Right ventricle myocardium superior (tissue), 1 donor: ENCODE results near the gene STK32B. TPM values are rescaled to one million over a fixed set of nuclear protein-coding genes. Genes with fewer than 3 reads are reported as not detected.

Experiments
- ATAC-seq: fragments of 200-7000 bp; cut with Tn5 transposase; one replicate; pipeline ENCODE4 v1.9.1; 2020; ENCODE audit warnings: mild to moderate bottlenecking; ENCODE audit not compliant: poor library complexity
- DNase-seq: peaks from one replicate; pipeline ENCODE4 v3.0.0-alpha.2; 2020
- intact Hi-C: fragments of 100-400 bp; cut with DNase I; formaldehyde crosslinking; loops from one replicate; pipeline ENCODE4 v1.11.2; 2022
- total RNA-seq: library from RNA; stranded (reverse); fragmentation: NEBNext Ultra II Directional; extraction: Animal tissue kit (Norgen Biotek cat#: 25700); gene quantifications from one replicate; pipeline ENCODE4 v1.2.1, GENCODE V29; 2021
- donor health status: DM: no; HTN: yes; CAD: no; lungs with severe emphysema.

The STK32B gene
- total RNA-seq, 1 donor from 2014 or later: 1.0 TPM

DNA sequence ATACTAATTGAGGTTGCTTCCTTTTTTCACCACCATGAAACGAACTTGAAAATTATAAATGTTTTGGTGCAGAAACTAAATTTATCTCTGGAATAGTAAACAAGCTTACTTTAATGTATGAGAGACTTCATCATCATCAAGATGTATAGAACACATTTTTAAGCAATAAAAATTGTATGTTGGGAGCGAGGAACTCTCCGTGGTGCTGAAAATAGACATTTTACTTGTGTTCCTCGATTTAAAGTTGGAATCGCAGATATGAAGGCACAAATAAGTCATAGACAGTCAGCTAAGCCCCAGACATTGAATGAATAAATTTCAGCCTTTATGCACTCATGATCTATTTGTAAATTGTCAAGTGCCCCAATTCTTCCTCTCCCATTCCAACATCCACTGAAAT lies 310.7 kb downstream of the STK32B start:
- intact Hi-C loops: no loop called here

DNA sequence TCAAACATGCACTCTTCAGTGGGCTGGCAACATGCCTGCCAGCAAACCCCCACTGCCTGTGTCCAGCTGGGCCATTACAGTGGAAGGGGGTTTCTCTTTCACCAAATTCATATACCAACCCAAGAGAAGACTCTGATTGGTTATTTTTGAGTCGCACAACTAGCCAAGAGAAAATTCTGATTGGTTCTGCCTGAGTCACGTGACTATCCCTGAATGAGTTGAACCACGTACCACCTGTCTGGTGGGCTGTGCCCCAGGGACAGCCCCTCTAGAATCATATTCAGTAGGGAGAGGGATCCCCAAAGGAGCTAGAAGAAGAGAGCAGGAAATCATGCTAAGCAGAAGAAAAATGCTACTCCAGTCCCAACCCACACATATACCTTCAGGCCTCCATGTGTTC lies 313.1 kb downstream of the STK32B start:
- DNase-seq: no peak

More for the DNA sequence above, 310.7 kb downstream of the STK32B start:
- DNase-seq (no peak), ATAC-seq (no peak)

DNA sequence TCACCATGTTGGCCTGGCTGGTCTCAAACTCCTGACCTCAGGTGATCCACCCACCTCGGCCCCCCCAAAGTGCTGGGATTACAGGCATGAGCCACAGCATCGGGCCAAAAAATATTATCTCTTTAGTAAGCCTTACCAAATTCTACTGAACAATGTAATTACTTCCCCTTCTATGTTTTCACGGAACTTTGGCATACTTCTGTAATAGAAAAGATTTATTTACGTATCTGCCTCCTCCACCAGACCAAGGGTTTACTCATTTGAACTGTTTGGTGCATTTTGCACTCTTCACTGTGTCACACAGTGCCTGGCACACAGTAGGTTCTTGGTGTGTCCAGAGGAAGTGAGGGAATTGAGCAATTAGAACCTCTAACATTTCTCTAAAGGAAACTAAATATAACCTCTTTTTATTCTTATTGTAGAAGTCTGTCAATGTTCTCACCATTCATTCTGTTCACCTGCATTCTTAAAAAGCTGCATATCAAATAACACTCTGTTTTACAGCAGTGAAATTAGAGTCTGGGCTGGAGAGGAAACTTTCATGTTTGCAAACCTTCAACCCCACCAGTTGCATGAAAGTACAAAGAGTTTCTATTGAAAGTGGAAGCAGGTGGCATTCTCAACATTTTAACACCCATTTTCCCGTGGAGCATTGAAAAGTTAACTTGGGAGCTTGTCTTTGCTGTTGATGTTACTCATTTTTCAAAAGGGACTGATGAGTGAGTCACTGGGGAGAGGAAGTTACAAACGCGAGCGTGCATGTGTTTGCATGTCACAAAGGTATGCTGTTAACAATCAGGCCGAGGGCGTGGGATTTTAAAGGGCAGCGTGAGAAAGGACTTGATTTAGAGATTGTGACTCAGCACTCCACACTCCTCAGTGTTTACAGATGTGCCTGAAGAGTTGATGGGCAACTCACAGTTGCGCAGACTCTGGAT lies 314.1 kb downstream of the STK32B start:
- intact Hi-C loops: no loop called here
- ATAC-seq: no peak

More for the DNA sequence above, 313.1 kb downstream of the STK32B start:
- ATAC-seq: no peak
- intact Hi-C loops: no loop called here

DNA sequence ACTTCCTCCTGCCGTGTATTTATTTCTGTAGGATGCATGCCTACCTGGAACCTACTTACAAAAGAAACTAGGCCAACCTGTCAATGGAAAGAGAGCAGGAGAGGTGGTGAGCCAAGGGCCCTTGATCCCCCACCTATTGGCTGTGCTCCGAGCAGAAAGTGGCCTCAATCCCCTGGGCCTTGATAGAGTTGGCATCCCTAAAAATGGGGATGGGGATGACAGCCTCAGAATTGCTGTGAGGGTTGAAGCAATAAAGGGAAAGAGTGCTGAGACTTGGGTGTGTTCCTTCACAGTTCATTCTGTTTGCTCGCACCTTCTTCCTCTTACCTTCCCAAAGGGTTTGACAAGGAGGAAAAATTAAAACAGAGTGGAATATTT lies 314.7 kb downstream of the STK32B start:
- ATAC-seq (no peak), DNase-seq (no peak)
- intact Hi-C loops: no loop called here

More for the DNA sequence above, 314.1 kb downstream of the STK32B start:
- DNase-seq: no peak

DNA sequence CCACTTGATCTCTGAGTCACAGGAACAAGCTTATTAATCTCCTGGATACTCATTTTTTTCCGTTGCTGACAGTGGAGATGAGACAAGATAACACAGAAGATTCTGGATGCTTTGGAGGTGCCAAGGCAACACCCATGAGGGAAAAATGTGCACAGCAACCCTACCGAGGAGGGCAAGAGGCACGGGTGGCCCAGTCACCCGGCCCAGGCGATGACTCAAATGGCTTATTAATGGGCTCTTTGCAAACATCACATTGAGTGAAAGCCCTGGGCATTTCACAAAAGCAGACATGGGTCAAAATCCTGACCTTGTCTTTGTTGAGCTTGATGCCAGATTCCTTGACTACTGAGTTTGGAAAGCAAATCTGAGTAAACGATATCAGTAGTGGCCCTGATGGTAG lies 315.1 kb downstream of the STK32B start:
- no peak for ATAC-seq
- intact Hi-C loops: no loop called here
- no peak for DNase-seq

DNA sequence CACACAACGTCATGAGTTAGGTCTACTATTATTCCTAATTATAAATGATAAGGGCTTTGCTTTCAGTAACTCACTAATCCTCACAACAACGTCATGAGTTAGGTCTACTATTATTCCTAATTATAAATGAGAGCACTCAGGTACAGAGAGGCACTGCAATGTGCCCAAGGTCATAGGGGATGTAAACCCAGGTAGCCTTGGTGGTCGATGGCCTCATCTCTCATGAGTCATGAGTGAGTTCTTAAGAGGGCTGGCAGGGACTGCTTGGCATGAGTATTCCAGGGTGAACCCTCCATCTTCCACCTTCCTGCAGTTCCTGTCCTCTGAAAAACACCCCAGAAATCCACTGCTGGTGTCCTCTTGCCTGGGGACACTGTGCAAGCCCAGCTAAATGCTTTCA lies 317.1 kb downstream of the STK32B start:
- intact Hi-C loops: no loop called here
- ATAC-seq (no peak), DNase-seq (no peak)

DNA sequence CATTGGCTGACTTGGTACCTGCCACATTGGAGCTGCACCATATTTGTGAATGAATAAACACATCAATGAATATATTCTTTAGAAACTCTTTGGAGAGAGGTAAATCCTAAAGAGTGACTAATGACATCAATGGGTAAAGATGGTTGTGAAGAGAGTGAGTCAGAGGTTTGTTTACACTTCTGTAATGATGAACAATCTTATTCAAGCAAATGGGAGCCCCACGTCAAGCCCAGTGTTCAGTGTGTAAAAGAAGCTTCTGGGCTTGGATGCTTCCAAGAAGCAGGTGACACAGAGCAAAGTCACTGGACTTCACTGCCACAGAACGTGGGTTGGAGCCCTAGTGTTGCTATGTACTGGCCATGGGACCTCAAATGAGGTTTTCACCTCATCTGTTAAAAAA lies 319.0 kb downstream of the STK32B start:
- intact Hi-C loops: no loop called here
- DNase-seq: no peak
- ATAC-seq: no peak

DNA sequence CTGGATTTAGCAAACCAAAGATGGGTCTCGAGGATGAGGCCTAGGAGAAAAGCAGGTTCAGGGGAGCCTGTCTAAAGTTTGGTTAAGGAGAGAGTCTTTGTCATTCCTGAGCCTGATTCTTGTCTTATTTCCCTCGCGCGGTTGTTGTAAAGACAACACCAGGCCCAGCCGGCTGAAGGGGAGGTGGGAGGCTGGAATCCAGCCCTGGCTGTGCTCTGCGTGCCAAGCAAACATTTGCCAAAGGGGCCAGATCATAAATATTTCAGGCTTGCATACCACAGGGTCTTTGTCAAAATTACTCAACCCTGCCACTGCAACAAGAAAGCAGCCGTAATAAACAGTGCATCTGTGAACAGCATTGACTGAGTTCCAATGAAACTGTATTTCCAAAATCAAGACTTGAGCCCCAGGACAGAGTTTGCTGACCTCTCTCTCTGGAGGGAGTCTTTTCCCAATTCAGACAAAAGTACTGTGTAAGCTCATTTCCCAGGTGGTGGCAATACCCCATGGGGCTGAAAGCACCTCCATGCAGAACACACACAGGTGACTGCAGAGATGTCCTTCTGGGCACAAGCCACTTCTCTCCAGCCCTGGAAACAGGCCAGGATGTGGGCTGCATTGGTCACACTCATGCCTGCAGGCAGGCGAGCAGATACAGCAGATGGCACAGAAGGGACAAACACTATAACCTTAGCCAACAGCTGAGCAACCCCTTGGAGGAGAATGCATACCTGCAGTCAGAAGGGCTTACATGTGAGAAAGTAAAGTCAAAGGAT lies 320.3 kb downstream of the STK32B start:
- DNase-seq: no peak
- no peak for ATAC-seq
- intact Hi-C loops: no loop called here

DNA sequence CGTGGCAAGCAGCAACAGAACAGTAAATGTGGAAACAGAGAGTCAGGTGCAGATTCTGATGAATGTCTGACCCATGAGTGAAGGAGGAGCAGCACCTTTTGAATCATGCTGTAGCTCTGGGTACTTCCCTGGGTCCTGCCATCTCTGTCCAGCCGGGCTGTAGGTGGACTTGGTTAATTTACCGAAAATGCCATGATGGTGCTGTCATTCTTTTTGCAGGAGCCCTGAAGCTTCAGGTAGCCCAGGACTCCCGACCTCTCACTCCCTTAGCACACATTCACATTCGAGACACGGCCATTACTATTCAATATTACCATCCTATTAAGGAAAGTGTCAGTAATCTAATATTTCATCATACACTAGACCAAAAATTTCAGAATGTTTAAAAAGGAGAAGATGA lies 320.9 kb downstream of the STK32B start:
- intact Hi-C loops: no loop called here
- ATAC-seq (no peak), DNase-seq (no peak)

DNA sequence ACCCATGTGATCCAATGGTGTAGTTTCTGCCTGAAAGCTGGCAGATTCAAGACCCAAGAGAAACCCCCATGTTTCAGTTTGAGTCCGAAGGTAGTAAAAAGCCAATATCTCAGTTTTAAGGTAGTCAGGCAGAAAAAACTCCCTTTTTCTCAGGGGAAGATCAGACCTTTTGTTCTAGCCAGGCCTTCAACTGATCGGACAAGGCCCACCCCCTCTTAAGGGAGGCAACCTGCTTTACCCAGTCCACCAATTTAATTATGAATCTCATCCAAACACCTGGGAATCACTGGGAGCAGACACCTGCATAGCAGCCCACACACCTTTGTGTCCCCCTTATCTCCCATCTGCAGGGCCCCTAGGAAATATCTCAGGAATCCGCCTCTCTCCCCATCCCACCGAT lies 322.0 kb downstream of the STK32B start:
- intact Hi-C loops: no loop called here
- ATAC-seq (no peak), DNase-seq (no peak)

DNA sequence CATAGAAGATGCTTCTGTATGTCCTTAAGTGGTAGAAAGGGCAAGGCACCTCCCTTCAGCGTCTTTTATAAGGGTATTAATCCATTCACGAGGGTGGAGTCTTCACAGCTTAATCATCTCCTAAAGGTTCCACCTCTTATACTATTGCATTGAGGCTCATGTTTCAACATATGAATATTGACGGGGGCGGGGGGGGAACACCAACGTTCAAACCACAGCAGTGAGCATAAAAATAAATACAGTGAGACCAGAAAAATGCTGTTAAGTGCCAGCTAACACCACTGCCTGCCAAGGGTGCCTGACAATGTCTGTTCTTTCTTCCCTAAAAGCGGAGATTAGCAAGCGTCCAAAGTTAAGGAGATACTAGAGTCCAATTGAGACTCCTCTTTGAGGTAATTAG lies 323.3 kb downstream of the STK32B start:
- DNase-seq (no peak), ATAC-seq (no peak)
- intact Hi-C loops: no loop called here

DNA sequence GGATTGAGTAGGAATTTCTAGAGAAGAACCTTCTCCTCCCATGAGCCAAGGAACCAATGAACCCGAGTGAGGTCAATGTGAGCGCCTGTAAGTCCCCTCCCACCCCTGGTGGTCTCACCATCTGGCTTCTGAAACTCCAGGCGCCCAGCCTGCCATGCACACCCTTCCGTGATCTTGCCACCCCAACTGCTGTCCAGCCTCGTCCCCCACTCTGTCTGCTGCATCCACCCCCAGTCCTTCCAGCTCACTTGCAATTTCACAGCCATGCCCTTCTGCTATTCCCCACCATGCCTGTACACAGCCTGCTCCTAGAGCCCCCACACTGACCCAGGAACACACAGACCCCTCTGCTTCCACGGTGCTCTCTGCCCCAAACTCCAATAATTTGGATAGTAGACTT lies 323.7 kb downstream of the STK32B start:
- DNase-seq: no peak
- intact Hi-C loops: no loop called here
- ATAC-seq: no peak

DNA sequence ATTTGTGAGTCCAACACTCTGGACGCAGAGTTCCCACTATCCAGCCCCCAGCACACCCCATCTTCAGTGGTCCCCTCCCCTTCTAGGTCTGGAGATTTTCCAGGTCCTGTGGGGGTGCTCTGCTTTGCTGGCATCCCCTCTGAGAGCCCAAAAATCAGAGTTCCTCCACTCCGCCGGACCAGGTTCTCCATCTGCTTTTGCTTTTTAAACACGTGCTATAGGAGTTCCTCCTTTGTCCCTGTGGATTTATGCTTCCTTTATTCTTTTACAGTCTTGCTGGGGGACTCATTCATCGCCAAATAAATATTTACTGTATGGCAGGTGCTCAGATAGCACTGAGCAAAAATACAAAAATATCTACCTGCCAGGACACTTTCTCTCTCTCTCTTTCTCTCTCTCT lies 324.7 kb downstream of the STK32B start:
- ATAC-seq: no peak
- intact Hi-C loops: no loop called here
- no peak for DNase-seq

DNA sequence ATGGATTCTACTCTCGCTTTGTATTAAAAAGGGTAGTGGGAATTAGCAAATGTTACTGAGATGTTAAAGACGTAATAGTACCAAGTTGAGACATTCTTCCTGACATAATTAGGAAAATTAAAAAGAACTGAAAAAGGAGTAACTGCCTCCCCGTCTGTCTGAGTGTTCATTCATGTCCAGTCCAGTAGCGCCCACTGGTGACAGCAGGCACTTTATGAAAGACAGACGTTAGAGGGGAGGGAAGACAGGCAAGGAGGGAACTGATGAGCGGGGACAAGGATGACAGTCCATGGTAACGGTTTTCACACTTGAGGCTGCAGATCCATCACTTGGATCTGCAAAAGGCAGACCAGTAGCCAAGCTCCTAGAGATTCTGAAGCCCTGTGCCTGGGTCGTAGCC lies 326.7 kb downstream of the STK32B start:
- DNase-seq (no peak), ATAC-seq (no peak)
- intact Hi-C loops: no loop called here

DNA sequence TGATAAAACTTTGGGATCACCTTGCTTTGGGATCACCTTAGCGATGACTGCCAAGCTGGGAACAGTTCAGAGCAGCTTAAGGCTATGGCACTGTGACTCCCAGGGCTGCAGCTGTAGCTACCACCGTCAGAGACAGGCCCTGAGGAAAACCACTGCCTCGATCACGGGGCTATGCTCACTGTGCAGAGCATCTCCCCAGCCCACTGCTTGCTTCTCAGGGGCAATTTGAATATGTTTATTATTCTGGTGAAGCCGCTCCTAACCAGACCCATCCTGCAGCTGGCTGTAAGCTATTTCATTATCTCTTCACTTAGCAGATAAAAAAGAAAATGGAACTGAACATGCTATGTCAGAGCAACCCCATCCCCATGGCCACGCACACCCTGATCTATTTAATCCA lies 328.6 kb downstream of the STK32B start:
- intact Hi-C loops: no loop called here
- DNase-seq (no peak), ATAC-seq (no peak)

DNA sequence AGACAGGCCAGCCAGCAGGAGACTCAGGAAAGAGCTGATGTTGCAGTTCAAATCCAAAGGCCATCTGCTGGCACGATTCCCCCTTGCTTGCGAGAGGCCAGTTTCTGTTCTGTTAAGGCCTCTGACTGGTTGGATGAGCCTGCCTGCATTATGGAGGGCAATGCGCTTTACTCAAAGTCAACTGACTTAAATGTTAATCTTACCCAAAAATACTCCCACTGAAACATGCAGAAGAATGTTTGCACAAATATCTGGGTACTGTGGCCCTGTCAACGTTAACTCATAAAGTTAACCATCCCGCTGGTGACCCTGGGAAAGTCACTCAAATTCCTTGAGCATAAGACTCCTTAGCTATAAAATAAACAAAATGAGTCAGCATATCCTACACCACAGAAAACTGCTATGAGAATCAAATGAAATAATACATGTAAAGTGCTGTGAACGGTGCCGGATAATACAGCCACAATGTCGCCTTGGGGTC lies 330.7 kb downstream of the STK32B start:
- no peak for DNase-seq
- no peak for ATAC-seq
- intact Hi-C loops: no loop called here

DNA sequence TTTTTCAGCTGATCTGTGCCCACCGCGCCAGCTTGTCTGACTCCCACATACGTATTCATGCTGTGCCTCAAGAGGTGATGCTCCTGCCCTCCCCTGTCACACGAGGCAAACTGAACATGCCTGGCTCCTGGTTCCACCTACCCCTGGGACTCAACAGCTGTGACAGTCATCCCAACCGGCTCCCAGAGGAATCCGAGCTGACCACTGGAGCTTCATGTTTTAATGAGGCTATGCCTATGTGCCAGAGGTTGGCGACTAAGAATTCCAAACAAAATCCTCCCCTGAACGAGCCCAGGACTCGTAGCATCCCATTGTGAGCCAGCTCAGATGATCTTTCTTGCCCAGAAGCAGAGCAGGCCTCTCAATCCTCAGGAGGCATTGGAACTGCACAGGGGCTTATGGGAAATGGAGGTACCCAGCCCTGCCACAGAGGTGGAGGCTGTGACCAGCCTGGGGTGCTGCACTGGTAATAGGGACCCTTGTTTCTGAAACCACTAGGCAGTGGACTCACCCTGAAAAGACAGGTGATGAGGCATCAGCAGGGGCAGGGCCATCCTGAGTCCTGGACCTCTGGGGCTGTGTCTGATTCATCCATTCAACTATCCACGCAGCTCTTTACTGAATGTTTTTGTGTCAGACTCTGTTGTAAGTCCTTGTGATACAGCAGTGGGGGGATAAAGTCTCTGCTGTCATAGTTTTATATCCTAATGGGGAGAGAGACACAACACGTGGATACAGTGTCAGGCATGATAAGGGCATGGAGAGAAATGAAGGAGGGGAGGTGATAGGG lies 332.1 kb downstream of the STK32B start:
- no peak for ATAC-seq
- DNase-seq: no peak
- intact Hi-C loops: no loop called here

DNA sequence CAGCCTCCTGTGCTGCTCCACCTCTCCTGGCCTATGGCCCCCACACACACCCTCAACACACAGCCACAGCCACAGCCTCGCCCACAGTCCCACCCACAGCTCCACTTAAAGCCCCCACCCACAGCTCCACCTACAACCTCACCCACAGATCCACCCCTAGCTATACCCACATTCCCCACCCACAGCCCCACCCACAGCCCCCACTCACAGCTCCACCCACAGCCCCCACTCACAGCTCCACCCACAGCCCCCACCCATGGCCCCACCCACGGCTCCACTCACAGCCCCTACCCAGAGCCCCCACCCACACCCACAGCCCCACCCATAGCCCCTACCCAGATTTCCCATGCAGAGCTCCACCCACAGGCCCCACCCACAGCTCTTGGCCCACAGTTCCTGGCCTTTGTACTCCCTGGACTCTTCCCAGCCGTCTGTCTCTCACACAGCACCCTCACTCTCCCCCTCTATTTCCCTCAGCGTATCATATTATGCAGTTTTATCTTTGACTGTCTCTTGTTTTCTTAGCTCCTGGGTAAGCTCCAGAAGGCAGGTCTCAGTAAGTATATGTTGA lies 334.5 kb downstream of the STK32B start:
- intact Hi-C loops: no loop called here
- DNase-seq: no peak

DNA sequence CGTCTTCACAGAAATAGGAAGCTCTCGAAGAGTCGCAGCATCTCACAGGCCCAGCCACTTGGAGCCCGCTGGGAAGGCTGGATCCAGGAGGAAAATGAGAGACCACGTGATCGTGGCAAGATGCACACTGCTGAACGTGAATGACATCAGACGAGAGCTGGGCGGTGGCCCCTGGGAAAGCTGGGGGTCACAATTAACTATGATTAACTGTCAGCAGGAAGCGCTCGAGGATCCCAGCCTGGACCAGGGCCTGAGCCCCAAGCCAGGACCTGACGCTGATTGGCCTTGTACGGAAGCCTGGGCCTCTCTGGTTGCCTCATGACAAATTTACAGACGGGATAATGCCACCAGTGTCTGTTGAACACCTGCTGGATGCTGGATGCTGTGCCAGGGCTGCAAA lies 335.6 kb downstream of the STK32B start:
- ATAC-seq: no peak
- no peak for DNase-seq
- intact Hi-C loops: no loop called here

More for the DNA sequence above, 334.5 kb downstream of the STK32B start:
- ATAC-seq: peak; percentile 61
